Globus pallidus (tissue), 1 donor: ENCODE measurements around the gene EXOSC2.
"Not testable (repeated sequence)": the region's sequence is repeated elsewhere in the genome, so short reads cannot be mapped to it uniquely, and the experiment has no call there.

Experiments
- DNase-seq: peaks from one replicate; pipeline ENCODE4 v3.0.0-alpha.2; 2015; ENCODE audit warnings: low spot score

EXOSC2 gene

GRCh38 chr9:130667120-130667435 lies 26.5 kb upstream of the EXOSC2 start:
- no peak for DNase-seq

GRCh38 chr9:130668196-130668595 lies 25.4 kb upstream of the EXOSC2 start:
- DNase-seq = no peak

- no peak for DNase-seq
Measured at GRCh38 chr9:130668659-130669058, 24.9 kb upstream of the EXOSC2 start.

- DNase-seq = no peak
Measured at GRCh38 chr9:130669965-130670364, 23.6 kb upstream of the EXOSC2 start.

- no peak for DNase-seq
Measured at GRCh38 chr9:130670644-130671043, 22.9 kb upstream of the EXOSC2 start.

- DNase-seq = no peak
Measured at GRCh38 chr9:130672466-130672865, 21.1 kb upstream of the EXOSC2 start.

GRCh38 chr9:130672933-130673615 lies 20.5 kb upstream of the EXOSC2 start:
- DNase-seq = no peak

- DNase-seq = no peak
Measured at GRCh38 chr9:130675396-130675795, 18.2 kb upstream of the EXOSC2 start.

- no peak for DNase-seq
Measured at GRCh38 chr9:130677252-130677651, 16.3 kb upstream of the EXOSC2 start.

- no peak for DNase-seq
Measured at GRCh38 chr9:130680836-130681768, 12.5 kb upstream of the EXOSC2 start.

- no peak for DNase-seq
Measured at GRCh38 chr9:130681769-130682420, 11.7 kb upstream of the EXOSC2 start.

- peak; percentile 76 for DNase-seq
Measured at GRCh38 chr9:130682421-130683121, 11.0 kb upstream of the EXOSC2 start.

GRCh38 chr9:130685104-130685503 lies 8.5 kb upstream of the EXOSC2 start:
- DNase-seq = no peak

GRCh38 chr9:130685945-130686344 lies 7.6 kb upstream of the EXOSC2 start:
- not testable (repeated sequence) for DNase-seq

GRCh38 chr9:130687615-130688014 lies 6.0 kb upstream of the EXOSC2 start:
- no peak for DNase-seq

GRCh38 chr9:130688072-130688471 lies 5.5 kb upstream of the EXOSC2 start:
- no peak for DNase-seq

GRCh38 chr9:130689572-130689936 lies 4.0 kb upstream of the EXOSC2 start:
- no peak for DNase-seq

- peak; percentile 76 for DNase-seq
Measured at GRCh38 chr9:130689937-130690700, 3.5 kb upstream of the EXOSC2 start.

- peak; percentile 46 for DNase-seq
Measured at GRCh38 chr9:130692321-130692720, 1.3 kb upstream of the EXOSC2 start.

- no peak for DNase-seq
Measured at GRCh38 chr9:130693101-130693425, 517 bp upstream of the EXOSC2 start.

- no peak for DNase-seq
Measured at GRCh38 chr9:130694205-130694604, 625 bp downstream of the EXOSC2 start.
